ENCODE measurements around the gene FAM163B.

FAM163B gene

DNA sequence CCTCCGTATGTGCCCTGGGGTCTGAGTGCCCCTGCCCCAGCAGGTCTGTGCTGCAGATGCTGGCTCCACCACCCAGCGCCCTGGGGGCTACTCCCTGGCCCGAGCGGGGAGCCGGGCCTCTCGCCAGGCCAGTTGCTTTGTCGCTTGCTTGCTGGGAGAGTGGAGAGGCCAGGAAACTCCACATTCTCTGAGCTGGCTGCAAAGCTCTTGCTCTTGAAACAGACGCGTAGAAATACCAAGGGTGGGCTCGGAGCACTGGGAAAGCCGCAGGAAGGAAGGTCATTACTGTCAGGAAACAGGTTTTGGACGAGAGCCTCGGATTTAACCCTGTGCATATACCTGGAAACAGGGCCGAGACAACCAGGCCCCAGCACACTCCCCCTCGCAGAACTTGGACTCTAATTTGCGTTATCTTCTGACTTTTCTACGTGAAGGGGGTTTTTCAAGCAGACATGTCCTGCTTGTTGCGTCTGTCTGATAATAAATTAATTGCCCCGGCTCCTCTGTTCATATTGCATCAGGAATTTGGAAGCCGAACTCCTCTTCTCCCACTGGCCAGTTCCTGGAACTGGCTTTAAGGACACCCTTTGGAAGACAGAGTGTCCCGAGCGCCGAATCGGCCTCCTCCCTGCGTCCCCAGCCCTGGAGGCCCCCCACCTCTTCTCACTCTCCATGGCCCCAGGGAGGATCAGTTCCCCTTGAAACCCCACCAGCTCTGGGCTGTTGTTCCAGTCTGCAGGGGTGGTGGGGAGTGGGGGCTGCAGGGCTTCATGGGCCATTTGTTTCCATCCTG lies 63.5 kb downstream of the FAM163B start:
- no peak for DNase-seq (ENCODE audit: low read depth in 2 of 2)

GRCh38 chr9:133543772-133544467 lies 65.3 kb downstream of the FAM163B start:
- no peak for DNase-seq (ENCODE audit: low read depth in 2 of 2)

DNA sequence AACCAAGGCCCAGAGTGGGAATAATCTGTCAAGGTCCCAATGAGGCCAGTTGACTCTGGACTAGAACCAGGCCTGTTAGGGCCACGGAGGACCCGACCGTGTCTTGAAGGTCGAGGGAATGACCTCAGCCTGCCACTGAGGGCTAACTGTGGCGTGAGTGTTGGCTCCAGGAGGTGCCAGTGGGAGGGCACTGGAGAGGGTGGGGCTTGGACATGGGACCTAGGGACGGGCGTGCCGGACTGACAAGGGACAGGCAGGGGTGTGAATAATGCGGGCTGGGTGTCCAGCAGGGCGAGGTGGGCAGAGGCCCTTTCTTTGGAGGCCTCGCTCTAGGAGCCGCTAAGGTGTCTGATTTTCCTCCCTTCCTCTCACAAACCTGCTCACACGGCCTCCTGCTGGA lies 67.2 kb downstream of the FAM163B start:
- DNase-seq (ENCODE audit: low read depth in 2 of 2) = no peak

DNA sequence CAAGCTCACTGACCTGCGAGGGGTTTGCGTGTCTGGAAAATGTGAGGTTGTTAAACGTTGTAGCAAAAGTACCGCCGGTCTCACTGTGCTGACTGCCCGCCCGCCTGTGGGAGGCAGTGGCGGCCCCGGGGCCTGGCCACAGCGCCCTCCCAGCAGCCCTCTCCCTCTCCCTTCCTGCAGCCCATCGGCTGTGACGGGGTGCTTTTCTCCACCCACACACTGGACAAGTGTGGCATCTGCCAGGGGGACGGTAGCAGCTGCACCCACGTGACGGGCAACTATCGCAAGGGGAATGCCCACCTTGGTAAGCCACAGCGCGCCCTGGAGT lies 68.5 kb downstream of the FAM163B start:
- no peak for DNase-seq (ENCODE audit: low read depth in 2 of 2)

GRCh38 chr9:133539991-133540697 lies 69.0 kb downstream of the FAM163B start:
- DNase-seq (ENCODE audit: low read depth in 2 of 2) = no peak

- no peak for DNase-seq (ENCODE audit: low read depth in 2 of 2)
Measured at GRCh38 chr9:133538851-133539833, 70.0 kb downstream of the FAM163B start.

DNA sequence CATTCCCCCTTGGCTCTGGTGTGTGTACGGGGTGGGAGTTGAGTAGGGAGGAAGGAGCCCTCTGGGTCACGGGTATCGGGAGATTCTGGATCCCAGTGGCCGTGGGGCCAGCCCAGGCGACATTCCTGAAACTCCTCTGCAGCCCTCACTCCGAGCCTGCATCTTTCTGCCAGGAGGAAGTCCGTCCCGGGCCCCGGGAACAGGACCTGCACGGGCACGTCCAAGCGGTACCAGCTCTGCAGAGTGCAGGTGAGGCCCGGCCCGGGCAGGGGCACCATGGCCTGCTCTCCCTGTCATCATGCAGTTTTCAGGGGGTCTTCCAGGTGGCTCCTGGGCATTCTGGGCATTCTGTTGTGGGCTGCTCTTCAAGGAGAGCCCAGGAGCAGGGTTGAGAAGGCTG lies 71.0 kb downstream of the FAM163B start:
- DNase-seq (ENCODE audit: low read depth in 2 of 2) = no peak

DNA sequence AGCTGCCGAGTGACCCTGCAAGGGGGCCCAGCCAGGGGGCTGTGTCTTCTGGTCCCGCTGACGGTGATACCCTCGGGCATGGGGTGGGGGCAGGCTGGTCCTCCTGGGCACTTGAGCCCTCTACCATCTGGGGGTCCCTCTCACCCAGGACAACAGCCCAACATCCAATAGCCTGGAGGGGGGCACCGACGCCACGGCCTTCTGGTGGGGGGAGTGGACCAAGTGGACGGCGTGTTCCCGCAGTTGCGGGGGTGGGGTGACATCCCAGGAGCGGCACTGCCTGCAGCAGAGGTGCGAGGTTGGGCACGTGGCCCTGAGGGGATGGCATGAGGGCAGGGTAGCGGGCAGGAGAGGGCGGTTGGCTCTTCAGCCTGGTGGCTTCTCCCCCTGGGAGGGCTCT lies 71.9 kb downstream of the FAM163B start:
- no peak for DNase-seq (ENCODE audit: low read depth in 2 of 2)

- no peak for DNase-seq (ENCODE audit: low read depth in 2 of 2)
Measured at GRCh38 chr9:133536536-133536935, 72.7 kb downstream of the FAM163B start.

GRCh38 chr9:133536080-133536479 lies 73.1 kb downstream of the FAM163B start:
- DNase-seq (ENCODE audit: low read depth in 2 of 2) = no peak

DNA sequence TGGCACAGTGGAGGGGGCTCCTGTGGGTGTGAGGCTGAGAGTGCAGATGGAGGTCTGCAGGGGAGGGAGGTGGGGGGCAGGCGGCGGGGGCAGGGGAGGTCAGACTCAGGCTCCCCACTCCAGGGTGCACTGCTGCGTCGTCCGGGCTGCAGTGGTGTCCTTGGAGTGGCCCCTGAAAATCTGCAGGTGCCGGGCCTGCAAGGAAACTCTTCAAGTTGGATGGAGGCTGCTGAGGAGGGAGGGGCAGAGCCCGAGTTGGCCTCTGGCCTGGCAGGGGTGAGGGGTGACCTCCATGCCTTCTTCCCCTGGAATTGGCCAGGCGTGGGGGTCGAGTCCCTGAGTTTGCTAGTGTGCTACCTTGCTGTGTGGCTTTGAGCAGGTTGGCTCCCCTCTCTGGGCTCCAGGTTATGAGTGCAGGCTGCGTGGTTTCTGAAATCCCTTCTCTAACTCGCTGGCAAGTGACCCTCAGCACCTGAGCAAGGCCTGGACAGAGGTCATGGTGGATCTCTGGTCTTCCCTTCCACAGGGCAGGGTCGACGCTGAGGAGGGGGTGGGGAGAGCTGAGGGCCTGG lies 73.8 kb downstream of the FAM163B start:
- no peak for DNase-seq (ENCODE audit: low read depth in 2 of 2)

DNA sequence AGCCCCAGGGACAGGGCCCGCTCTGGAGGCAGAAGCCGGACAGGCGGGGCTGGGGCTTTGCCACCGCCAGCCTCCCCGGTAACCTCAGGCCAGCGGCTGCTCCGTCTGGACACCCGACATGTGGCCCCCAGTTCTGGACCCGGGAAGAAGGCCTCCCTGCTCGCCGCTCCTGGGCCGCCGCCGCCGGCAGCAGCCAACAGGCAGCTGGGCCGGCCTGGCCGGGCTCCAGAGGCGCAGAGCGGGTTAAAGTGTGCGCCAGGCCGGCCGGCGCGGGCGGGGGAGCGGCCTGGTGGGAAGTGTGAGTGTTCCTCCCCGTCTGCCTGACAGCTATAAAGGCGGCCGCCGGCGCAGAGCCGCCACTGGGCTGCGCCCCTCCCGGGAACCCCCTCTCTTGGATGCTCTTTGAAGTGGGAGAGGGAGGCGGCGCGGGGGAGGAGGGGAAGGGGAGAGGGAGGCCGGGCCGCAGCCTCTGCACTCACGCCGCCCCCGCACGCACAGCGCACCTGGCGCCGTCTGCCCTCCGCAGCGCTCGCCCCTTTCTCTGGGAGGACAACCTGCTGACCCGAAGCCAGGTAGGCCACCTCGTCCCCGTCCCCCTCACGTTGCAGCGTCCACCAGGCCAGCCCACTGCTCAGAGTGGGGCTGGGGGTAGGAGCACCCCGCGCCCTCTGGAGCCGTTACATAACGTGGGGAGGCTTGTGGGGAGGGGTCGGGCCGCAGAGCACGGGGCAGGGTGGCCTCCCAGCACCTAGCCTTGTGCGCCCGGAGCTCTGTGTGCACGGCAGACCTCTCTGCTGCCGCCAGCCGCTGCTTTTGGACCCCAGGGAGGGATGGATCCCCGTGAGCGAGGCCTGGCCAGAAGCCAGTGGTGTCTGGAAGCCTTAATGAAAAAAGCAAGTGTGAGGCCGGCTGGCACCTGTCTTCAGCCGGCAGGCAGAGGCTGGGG lies 74.6 kb downstream of the FAM163B start, which contains the start of gene ADAMTSL2:
Gene ADAMTSL2, plus strand, starts transcription at position 359 of the 946 bp plus-strand sequence. CDS start 2,009 bp downstream, outside the sequence.
- DNase-seq (ENCODE audit: low read depth in 2 of 2) = peak in 1 of 2 experiments; percentile 17

- DNase-seq (ENCODE audit: low read depth in 2 of 2) = no peak
Measured at GRCh38 chr9:133533857-133534256, 75.3 kb downstream of the FAM163B start.

DNA sequence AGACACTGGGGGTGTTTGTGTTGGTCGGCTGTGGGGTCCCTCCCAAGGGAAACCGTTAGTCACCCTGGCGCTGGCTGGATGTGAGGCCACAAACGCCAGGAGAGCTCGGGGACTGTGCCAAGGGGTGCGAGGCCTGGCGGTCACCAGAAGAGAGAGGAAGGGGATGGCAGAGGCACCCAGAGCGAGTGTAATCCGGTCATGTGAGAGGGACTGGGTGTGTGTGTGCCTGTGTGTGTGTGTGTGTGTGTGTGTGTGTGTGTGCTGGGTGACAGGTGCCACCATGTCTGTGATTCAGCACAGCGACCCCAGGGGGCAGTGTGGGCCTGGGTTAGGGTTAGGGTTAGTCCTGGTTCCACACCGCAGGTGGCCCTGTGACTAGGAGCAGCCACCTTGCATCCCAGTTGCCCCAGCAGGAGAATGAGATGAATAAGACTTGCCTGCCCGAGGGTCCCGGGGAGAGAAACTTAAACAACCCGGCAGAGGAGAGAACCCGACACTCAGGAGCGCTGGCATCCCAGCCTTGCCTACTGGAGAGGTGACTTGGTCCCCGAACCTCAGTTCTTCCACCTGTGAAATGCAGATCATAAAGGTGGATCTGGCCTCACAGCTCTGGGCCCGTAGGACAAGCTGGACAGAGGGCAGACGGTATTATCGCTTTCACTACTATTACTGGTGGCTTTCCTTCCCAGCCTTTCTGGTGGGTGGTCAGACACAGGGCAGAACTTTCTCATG lies 76.1 kb downstream of the FAM163B start:
- DNase-seq (ENCODE audit: low read depth in 2 of 2) = peak; percentile 37 to 77

DNA sequence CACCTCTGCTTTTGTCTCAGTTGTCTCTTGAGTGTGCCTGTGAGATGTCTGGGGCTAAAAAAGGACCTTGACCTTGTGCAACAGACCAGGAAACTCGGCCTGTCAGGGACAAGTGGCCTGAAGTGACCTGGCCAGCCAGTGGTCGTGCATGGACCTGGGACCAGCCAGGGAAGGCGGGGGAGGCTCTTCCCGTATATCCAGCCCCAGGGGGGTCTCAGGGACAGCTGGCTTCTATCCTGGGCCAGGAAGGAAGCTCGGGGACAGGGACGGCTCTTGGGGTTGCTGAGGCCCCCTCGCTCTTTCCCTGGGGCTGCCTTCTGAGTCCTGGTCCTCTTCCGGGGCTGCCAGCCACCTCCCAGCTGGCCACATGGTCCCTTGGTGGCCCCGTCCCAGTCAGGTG lies 77.9 kb downstream of the FAM163B start:
- no peak for DNase-seq (ENCODE audit: low read depth in 2 of 2)

- DNase-seq (ENCODE audit: low read depth in 2 of 2) = no peak
Measured at GRCh38 chr9:133529874-133530273, 79.3 kb downstream of the FAM163B start.

DNA sequence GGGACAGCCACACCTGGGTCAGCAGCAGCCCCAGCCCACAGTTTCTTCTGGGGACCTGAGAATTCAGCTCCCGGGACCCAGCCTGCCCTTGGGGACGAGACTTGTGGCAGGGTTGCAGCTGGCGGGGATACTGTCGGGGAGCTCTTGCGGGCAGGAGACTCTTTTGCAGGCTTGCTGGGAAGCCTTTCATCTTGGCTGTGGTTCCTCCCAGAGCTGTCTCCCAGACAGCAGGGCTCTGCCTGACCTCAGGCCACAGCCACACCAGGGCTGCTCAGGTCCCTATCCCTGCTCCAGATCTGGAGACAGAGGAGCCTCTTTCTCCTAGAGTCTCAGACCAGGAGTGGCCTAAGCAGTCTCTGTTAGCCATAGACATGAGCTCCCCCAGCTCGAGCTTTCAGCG lies 79.7 kb downstream of the FAM163B start:
- DNase-seq (ENCODE audit: low read depth in 2 of 2) = no peak

- no peak for DNase-seq (ENCODE audit: low read depth in 2 of 2)
Measured at GRCh38 chr9:133528876-133529241, 80.3 kb downstream of the FAM163B start.
